PFSK-1 (cell line): ENCODE measurements around the gene FAM234B.

Source experiments
- FOXP2 ChIP-seq: optimal IDR thresholded peaks from 2 replicates; pipeline ENCODE3; 2011; ENCODE audit warnings: borderline replicate concordance, control low read depth, inconsistent platforms; ENCODE audit not compliant: insufficient read depth; ENCODE audit errors: extremely low read length, extremely low read depth
- POLR2AphosphoS5 ChIP-seq: IDR thresholded peaks from 2 replicates; pipeline ENCODE4 v1.6.1; 2012; ENCODE audit warnings: low read depth, mild to moderate bottlenecking, control low read depth, low read length, moderate library complexity
- REST ChIP-seq, 2 experiments: IDR thresholded peaks; 2 replicates each; pipeline versions ENCODE4 v1.6.1 to v1.8.0; 2011 to 2012; ENCODE audit warnings: low read depth in 2 of 2, low read length in 2 of 2, control low read depth in 1 of 2, inconsistent platforms in 1 of 2, mild to moderate bottlenecking in 1 of 2, moderate library complexity in 1 of 2; ENCODE audit not compliant: insufficient read depth in 1 of 2
- SIN3A ChIP-seq: IDR thresholded peaks from 2 replicates; pipeline ENCODE4 v1.6.1; 2012; ENCODE audit warnings: mild to moderate bottlenecking, low read length, moderate library complexity, borderline replicate concordance; ENCODE audit not compliant: insufficient read depth
- TAF1 ChIP-seq: IDR thresholded peaks from 2 replicates; pipeline ENCODE4 v1.6.1; 2012; ENCODE audit warnings: low read length, control low read depth, borderline replicate concordance; ENCODE audit not compliant: insufficient read depth

FAM234B gene

GRCh38 chr12:13102461-13103195, 58.4 kb downstream of the FAM234B start:
- no peak for TF ChIP-seq SIN3A

- TF ChIP-seq SIN3A (no peak), REST (IDR thresholded peaks at IDR 0.05; ENCODE audit: insufficient read depth in 1 of 2, low read depth in 2 of 2, low read length in 2 of 2) (no peak), TAF1 (no peak), FOXP2 (no peak), POLR2AphosphoS5 (no peak)
Measured at GRCh38 chr12:13103391-13104033, 59.3 kb downstream of the FAM234B start, which contains the start of gene GSG1. Gene GSG1, minus strand, starts transcription at chr12:13103667. Its CDS starts 155 bp downstream, at chr12:13103512.

- no peak for TF ChIP-seq REST (IDR thresholded peaks at IDR 0.05; ENCODE audit: insufficient read depth in 1 of 2, low read depth in 2 of 2, low read length in 2 of 2)
- no peak for TF ChIP-seq SIN3A
- no peak for TF ChIP-seq POLR2AphosphoS5
- no peak for TF ChIP-seq FOXP2
Measured at GRCh38 chr12:13104409-13104808, 60.2 kb downstream of the FAM234B start.

GRCh38 chr12:13105781-13106180, 61.6 kb downstream of the FAM234B start:
- TF ChIP-seq FOXP2: no peak

DNA sequence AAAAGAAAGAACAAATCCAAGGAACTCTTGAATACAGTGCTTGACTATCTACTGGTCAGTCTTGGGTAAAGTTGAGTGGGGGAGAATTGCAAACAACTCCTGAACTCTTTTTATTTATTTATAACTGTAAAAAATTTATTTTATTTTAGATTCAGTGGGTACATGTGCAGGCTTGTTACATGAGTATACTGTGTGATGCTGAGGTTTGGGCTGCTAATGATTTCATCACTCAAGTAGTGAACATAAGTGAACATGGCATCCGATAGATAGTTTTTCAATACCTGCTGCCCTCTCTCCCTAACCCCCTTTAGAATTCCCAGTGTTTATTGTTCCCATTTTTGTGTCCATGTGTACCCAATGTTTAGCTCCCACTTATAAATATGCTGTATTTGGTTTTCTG, 62.5 kb downstream of the FAM234B start:
- TF ChIP-seq FOXP2 (no peak), REST (IDR thresholded peaks at IDR 0.05; ENCODE audit: insufficient read depth in 1 of 2, low read depth in 2 of 2, low read length in 2 of 2) (no peak), TAF1 (no peak), POLR2AphosphoS5 (no peak), SIN3A (no peak)

GRCh38 chr12:13112968-13113367, 68.8 kb downstream of the FAM234B start:
- TF ChIP-seq POLR2AphosphoS5: no peak
- TF ChIP-seq TAF1: no peak
